ENCODE data around the gene CDC40. TPM values are rescaled to one million over a fixed set of nuclear protein-coding genes. Genes with fewer than 3 reads are reported as not detected.
A peak's percentile ranks its signal among the peaks of the same experiment; 100 is the strongest.

The CDC40 gene
- total RNA-seq, result 14.7 TPM

DNA sequence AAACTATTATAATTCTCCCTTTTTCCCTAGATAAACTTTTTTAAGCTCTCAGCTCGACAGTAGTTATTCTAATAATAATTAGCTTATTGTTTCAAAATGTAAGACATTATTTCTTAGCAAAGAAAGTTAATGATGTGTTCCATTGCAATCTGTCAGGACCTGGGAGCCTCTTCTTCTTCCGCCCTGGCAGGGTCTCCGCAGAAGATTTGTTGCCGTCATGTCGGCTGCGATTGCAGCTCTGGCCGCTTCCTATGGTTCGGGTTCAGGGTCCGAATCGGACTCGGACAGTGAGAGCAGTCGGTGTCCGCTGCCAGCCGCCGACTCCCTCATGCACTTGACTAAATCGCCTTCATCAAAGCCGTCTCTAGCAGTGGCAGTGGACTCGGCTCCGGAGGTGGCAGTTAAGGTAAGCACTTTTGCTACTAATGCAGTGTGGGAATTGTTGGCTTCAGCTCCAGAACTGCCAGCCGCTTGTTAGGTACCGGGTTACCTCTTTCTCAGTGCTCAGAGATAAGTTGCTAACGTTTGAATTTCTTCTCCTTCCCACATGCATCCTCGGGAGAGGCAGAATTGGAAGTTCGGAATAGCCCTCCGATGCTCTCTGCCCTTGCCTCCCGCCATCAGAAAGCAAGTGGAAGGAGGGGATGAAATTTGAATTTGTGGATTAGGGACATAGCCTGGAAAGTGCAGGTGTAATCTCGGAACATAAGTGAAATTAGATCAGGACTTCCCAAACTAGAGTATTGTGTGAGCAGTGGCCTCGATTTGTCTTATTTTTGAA lies at the start of gene CDC40:
Gene CDC40 (plus strand): TSS at position 200 of the 781 bp plus-strand sequence. CDS start 18 bp downstream, at position 218.
- ATAC-seq, result peak; percentile 33

DNA sequence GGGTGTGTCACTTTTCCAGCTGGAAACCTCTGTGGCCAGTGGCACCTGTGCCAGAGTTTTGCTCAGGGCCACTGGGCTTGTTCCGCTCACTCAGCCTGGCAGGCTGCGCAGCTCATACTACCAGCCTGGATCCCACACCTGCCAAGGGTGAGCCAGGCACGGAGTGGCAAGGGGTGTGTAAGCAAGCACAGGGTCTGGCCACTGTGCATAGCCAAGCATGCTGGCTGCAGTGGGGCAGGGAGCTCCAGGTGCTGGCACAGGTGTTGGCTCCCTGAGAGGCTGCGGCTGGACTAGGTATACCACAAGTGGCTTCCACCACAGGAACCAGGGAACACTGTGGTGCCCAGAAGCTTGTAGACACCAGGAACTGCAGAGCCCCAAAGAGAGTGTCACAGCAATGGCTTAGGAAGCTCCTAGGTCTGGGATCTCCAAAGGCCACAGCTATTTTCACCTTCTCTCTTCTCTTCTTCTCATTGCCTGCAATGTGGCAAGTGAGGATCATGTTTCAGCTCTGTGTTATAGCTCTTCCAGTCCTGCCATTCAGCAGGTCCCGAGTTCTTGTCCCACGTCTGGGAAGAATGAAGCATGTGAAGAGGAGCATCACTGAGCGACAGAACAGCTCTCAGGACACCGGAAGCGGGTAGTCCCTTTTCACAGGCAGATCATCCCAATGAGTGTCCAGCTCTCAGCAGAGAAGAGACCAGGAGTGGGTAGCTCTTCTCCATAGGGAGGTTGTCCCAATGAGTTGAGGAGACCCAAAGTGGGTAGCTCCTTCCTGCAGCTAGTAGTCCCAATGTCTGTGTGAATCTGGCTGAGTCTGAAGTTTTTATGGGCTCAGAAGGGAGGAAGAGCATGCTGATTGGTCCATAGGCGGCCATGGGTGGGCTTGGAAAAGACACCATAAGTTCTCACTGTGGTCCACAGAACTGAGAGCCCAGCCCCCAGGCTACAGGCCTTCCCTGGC lies 42.0 kb upstream of the CDC40 start:
- ATAC-seq, result no peak

DNA sequence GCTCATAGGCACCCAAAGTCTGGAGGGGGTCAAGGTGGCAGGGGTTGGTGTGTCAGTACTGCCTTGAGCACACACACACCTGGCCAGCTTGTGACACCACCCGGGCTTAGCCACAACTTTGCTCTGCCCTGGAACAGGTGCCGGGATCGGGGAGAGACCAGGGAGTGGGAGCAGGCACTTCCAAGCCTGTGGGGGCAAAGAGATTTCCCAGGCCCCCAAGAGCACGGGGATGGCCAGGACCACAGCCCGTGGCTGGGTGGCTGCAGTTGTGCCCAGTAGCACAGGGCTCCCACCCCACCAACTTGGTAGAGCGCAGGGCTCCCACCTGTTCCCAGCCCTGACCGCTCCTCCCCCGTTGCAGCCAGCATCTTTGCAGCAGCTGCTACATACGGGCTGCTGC lies 41.2 kb upstream of the CDC40 start:
- ATAC-seq, result no peak

DNA sequence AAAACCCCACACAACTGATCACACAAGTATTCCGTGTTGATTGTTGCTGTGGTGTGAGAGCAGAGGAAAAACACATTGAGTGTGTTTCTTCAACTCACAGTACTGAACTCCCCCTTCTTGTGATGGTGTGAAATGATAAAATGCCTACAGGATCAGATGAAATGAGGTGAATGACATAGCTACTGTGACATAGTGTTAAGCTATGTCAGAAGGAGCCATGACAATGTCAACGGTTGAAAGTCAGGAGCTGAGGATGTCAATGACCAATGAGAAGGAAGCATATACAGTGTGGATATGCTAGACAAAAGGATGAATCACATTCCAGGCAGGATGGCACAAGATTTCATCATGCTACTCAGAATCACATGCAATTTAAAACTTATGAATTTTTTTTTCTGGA lies 39.6 kb upstream of the CDC40 start:
- ATAC-seq, result peak; percentile 94

DNA sequence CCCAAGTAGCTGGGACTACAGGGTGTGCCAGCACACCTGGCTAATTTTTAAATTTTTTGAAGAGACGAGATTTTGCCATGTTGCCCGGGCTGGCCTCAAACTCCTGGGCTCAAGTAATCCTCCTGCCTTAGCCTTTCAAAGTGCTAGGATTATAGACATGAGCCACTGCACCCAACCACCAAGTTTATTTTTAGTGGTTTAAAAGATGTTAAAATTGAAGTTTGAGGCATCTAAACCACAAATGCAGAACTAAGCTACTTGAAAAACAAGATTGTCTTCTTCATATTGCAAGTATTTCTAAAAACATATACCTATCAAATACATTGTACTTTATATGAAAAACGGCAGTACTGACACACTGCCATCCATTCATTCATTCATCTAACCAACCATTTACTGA lies 32.4 kb upstream of the CDC40 start:
- no peak for ATAC-seq

DNA sequence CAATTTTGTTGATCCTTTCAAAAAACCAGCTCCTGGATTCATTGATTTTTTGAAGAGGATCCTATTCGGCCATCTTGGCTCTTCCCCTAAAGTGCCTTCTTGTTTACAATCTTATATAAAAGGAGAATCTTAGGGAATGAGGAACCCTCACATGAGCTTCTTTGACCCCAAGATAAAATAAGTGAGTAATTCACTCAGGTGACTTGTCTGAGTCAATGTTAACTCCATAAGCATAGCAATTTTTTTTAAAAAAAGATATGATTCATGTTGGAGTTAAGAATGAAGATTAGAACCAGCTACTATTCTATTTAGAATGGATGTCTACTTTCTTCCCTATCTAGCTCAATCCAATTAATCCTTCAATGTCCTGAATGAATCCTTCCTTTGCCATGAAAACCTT lies 21.7 kb upstream of the CDC40 start:
- ATAC-seq, result no peak

DNA sequence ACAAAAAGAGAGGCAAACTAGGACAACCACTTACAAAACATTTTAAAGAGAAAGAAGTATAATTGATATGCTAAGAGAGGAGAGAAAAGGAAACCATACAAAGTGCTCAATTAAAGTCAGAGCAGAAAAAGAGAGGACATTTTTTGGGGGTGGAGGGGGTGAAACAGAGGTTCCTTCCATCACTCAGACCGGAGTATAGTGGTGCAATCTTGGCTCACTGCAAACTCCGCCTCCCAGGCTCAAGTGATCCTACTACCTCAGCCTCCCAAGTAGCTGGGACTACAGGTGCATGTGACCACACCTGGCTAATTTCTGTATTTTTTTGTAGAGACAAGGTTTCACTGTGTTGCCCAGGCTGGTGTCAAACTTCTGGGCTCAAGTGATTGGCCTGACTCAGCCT lies 10.1 kb upstream of the CDC40 start:
- ATAC-seq, result no peak

DNA sequence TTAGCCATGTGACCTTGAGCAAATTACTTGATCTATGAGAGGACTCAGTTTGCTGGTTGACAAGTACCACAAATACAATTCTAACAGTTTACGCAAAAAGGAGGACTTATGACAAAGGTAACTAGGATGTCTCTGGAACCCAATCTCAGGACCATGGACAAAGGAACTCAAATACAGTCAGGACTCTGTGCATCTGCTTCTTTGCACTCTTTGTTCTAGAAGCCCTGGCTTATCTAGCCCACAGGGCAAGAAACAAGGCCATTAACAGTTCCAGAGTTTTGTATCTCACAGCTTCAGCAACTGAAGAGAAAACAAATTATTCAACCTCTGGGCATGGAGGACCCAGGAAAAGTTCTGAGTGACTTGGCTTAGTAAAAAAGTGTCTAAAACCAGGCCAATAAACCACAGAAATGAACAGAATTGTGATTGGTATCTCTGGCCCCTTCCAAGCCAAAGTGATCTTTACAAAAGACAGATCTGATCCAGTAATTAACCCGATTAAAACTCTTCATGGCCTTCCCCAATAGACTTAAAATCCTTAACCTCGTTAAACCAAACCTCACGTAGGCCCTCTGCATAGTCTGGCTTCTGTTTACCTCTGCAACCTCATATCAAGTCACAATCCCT lies 6.6 kb upstream of the CDC40 start:
- no peak for ATAC-seq

DNA sequence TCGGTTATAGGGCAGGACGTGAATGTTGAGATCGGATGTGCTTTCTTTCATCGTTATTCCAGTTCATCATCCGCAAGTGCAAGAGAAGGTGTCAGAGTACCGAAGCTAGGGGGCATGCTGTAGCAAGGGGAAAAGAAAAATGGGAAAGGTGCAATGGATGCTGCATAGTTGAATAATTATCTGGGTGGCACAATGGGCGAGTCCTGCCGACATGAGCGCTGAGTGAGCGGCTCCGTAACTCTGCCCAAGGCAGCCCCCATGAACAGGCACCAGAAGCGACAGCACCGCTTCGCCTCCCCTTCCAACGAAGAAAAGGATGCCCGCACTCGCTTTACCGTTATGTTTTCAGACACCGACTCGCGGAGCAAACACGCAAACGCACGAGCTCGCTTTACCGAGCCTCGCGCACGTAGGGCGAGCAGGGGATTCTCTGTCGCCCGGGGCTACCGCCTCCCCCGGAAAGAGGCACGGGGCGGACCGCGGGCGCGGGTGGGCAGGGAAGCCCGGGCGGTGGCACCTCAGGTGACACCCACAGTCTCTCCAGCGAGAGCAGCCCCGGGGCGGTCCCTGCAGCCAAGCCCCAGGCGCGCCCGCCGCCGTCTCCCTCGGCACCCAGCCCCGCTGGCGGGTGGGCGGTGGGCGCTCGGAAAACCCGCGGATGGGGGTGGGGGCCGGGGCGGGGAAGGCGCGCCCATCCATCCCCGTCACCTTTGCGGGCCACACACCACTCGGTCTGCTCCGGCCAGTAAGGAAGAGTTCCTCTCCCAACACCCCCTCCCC lies 1.4 kb upstream of the CDC40 start:
- ATAC-seq, result peak; percentile 22

DNA sequence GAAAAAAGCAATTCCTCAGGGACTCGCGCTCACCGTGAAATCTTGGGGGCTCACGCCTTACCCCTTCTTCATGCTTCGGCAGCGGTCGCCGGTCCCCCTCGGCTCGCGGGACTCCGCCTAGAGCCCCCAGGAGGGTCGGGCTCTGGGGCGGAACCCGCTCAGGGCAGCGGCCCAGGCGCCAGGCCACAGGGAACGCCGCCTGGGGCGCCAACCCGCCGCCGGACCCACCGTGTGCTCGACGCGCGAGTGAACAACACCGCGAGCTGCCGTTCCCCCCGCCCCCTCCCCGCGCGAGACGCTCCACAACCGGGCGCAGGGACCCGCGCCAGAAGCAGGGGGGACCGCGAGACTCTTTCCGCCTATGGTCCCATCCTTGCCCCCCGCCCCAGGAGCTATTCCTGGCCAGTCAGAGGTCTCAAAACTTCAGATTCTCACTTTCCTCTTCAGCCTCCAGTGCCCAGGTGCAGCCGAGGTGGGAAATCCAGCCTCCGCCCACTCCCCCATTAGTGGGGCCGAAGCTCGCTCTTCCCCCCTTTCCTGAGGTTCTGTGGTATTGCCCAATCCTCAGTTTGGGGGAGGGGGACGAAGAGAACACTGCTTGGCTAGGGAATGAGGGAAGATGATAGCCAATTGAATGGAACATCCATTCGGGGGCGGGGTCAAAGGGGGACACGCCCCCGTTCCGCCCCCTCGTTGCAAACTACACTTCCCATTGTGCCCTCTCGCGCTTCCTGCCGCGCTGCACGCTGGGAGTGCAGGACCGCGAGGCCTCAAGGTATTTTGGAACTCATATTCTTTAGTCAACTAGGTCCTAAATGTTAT lies 610 bp upstream of the CDC40 start, which contains the start of gene WASF1:
Gene WASF1 (minus strand): TSS at position 265 of the 822 bp plus-strand sequence. CDS start 52,069 bp downstream, outside the sequence.
- ATAC-seq, result peak; percentile 99

DNA sequence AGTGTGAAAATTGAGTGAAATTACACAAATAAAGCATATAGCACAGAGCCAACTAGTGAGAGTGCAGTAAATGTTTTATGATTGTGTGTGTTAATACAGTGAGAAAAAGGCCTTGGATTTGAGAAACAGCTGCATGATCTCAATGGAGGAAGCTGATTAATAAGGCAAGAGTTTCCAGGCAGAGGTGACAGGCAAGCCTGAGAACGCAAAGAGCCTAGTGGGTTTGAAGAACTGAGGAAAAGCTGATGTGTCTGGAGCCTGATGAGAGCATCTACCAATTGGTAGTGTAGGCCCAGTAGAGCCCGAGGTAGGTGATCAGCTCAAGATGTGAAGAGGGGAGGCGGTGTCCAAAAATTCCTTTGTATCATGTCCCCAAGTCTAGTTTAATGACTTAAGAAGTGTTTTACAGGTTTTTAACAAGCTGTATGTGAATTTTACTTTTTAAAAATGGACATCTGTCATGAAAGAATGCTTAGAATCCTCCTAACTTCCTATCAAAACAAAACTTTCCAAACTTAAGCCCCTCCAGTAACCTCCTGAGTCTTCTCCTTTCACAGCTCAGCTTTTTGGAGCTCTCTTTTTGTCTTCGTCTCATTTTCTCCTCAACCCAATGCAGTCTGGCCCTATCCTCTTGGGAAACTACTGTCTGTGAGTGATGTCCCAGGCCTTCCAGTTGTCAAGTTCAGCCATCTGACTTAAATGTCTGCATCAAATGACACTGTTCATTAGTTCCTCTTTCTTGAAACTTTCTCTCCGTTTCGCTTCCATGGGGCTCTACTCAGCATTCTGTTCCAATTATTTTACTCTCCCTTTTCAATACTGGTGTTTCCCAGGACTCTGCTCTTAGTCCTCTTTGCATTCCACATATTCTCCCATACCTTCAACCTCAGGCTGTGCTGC lies 1.2 kb downstream of the CDC40 start:
- ATAC-seq, result no peak

DNA sequence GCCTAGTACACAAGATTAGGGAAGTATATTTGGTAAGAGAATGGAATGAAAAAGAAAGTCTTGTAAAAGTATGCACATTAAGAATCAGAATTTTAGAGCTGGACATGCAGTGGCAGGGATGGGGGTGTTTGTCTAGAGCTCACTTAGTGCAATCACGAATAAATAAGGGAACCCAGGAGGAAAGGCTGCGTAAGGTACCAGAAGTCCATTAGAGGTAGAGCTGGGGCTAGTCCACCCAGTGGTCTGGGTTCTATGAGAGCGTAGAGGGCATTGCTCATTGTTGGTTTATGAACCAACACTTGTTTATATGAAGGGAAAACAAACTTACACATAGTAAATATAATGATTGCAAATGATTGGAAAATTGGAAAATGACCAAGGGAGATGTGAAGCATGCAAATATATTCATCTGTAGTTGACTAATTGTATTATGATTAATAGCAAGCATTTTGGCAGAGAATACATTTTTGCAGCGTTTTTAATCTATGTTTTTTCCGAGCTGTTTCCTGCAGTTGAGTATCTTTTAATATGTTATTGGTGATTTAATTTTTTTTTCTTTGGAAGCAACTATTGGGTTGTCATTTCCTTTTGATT lies 3.2 kb downstream of the CDC40 start:
- ATAC-seq, result no peak

DNA sequence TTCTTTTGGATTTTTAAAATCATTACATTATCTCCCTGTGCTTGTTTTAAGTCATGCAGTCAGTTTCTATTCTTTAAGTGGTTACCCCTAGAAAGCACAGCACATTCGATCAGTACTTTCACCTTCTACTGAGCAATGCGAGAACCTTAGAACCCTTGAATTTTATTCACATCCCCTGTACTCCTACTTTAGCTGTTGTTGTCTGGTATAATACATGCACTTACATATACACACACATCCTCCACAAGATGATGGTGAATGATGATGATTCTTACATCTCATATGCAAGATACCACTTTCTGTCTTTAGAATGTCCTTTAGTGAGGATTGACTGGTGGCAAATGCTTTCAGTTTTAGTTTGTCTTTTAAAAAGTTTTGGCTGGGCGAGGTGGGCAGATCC lies 5.7 kb downstream of the CDC40 start:
- no peak for ATAC-seq

DNA sequence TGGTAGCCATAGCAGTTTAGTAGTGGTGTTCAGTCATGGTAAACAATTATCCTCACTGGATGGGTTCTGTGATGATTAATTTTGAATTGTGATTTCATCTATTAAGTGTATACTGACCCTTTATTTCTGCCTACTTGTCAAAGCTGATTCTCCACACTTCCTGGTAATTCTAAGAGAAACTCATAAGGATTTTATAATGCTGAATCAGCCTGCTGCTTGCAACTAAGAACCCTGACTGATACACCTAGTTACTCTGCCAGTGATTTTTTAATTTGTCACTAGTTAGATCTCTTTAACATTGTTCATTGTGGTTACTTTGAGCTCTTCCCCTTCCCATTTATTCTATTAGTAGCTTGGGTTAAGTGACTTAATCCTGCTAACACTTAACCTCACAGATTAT lies 8.6 kb downstream of the CDC40 start:
- ATAC-seq, result peak; percentile 23

DNA sequence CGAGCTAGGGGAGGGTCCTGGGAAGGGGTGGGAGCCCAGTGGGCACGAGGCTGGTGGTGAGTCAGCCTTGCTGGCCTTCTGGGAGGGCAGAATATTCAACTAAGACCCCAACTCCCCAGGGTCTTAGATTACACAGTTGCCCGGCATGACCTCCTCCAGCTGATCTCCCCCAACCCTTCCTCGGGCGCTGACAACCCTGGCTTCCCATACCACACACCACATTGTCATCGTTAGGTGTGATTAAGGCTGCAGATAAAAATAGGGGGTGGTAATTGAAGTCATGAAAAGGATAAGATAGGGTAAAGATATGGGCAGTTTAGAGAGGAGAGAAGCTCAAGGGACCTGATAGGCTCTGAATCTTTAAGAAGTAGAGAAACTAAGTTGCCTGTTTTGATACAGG lies 10.5 kb downstream of the CDC40 start:
- ATAC-seq, result no peak

DNA sequence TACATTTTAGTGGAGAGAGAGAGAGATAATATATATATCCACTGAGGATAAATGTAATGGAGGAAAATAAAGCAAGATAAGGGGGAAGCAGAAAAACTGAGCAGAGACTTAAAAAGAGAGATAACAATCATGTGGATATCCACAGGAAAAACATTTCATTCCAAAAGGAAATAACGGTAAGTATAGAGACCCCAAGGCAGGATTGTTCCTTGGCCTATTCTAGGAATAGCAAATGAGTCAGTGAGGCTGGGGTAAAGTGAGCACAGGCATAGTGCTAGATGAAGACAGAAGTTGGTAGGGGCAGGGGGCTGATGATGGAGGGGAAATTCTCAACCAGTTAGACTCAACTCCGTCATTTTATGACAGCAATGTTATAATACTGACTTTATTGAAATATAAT lies 11.2 kb downstream of the CDC40 start:
- no peak for ATAC-seq

DNA sequence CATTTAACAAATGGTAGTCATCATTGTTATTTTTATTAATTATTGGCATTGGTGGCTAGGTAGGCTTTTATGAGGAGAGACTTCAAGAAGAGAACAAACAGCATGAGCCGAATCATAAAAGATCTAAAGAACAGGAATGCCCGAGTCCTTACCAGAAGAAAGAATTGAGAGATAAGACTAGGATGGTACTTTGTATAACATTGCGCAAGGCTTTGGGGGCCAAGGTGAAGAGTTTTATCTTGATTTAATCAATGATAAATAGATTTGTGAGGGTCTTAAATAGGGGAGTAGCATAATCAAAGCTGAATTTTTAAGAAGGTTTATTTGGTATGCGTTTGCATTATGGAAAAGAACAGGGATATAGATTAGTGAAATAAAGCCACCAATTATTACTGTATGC lies 15.4 kb downstream of the CDC40 start:
- no peak for ATAC-seq

DNA sequence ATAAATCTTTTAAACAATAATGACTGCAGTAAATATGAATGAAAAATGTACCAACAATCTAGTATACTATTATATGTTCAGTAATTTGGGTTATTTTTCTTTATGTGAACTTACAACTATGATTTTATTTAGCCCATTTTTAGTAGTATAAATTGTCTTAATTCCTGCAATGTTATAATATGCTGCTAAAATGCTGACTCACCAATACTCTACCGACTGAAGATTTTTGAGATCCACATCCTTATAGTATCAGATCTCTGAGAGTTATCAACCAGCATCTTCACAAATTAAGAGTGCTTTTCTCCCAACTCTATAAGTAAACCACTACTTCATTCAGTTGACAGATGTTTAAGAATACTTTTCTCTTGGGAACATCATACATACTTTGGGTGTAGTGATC lies 16.6 kb downstream of the CDC40 start:
- no peak for ATAC-seq

DNA sequence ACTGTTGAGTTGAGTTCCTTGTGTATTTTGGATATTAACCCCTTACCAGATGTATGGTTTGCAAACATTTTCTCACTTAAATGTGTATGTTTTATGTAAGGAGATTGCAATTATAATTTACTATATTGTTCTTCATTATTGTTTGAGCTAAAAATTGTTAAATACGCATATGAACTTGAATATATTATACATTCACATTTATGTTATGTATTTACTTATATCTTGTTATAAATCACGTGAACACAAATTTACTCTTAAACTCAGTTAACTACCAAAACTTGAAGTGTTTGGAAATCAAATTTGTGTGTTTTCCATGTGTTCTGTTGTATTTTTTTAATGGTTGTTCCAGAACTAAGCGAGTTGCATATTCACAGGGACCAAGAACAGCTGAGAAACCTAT lies 18.3 kb downstream of the CDC40 start:
- ATAC-seq, result no peak

All from esophagus mucosa (tissue), 1 donor.